ENCODE measurements around the gene NCK1.
A peak's percentile ranks its signal among the peaks of the same experiment; 100 is the strongest.

Gene NCK1

GRCh38 chr3:136937175-136937574 lies 75.2 kb downstream of the NCK1 start:
- no peak for DNase-seq (ENCODE audit: low read depth)
- no peak overlapping the region for H3K4me3 ChIP-seq (ENCODE audit: low read depth, low read length)
- no peak for TF ChIP-seq CTCF (IDR thresholded peaks at IDR 0.05; ENCODE audit: insufficient read depth, low read depth, low read length, missing control alignments)

DNA sequence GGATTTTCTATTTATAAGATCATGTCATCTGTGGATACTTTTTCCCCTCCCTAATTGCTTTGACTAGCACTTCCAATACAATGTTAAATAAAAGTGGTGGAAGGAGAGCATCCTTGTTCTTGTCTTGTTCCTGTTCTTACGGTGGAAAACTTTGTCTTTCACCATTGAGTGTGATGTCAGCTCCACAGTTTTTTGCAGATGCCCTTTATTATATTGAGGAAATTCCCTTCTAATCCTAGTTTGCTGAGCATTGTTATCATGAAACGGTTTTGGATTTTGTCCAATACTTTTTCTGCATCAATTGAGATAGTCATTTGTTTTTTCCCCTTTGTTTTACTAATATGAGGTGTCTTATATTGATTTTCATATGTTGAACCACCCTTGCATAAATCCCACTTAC lies 75.8 kb downstream of the NCK1 start:
- no peak overlapping the region for H3K4me3 ChIP-seq (ENCODE audit: low read depth, low read length)
- no peak for DNase-seq (ENCODE audit: low read depth)

DNA sequence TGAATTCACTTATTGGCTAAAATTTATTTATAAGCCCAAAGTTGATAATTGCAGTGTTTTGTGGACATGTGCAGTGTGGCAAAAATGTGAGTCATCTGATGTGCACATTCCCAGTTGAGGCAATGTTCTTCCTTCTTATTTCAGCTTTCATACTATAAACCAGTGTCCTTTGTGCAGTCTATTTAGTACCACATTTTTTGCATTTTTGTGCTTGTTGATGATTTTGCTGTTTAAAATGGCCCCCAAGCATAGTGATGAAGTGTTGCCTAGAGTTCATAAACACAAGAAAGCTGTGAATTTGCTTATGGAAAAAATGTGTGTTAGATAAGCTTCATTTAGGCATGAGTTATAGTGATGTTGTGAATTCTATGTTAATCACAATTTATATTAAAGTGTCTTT lies 76.3 kb downstream of the NCK1 start:
- TF ChIP-seq CTCF (IDR thresholded peaks at IDR 0.05; ENCODE audit: insufficient read depth, low read depth, low read length, missing control alignments): no peak
- H3K4me3 ChIP-seq (ENCODE audit: low read depth, low read length): no peak overlapping the region
- DNase-seq (ENCODE audit: low read depth): no peak

More for the DNA sequence above, 75.8 kb downstream of the NCK1 start:
- no peak for TF ChIP-seq CTCF (IDR thresholded peaks at IDR 0.05; ENCODE audit: insufficient read depth, low read depth, low read length, missing control alignments)

- H3K4me3 ChIP-seq (ENCODE audit: low read depth, low read length): no peak overlapping the region
- no peak for TF ChIP-seq CTCF (IDR thresholded peaks at IDR 0.05; ENCODE audit: insufficient read depth, low read depth, low read length, missing control alignments)
- DNase-seq (ENCODE audit: low read depth): peak; percentile 12
These were observed 77.5 kb downstream of the NCK1 start for GRCh38 chr3:136939489-136939888.

GRCh38 chr3:136942803-136943202 lies 80.8 kb downstream of the NCK1 start:
- TF ChIP-seq CTCF (IDR thresholded peaks at IDR 0.05; ENCODE audit: insufficient read depth, low read depth, low read length, missing control alignments): no peak
- no peak overlapping the region for H3K4me3 ChIP-seq (ENCODE audit: low read depth, low read length)
- DNase-seq (ENCODE audit: low read depth): no peak

DNA sequence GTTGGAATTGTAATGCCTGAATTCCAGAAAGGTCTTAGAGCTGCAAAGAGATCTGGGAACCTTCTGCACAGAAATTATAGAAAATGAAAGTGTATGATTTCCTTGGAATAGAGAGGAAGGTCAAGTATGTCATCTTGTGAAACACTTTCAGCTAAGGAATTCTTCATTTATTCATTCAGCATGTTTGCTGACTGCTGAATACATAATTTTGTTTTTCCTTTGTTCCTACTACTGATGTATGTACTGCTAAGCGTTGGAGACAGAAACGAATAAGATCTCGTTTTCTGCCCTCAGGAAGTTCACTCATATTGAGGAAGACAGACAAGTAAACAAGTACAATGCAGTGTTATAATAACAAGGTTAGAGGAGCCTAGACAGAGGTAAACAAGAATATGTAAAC lies 81.4 kb downstream of the NCK1 start:
- no peak for DNase-seq (ENCODE audit: low read depth)
- no peak for TF ChIP-seq CTCF (IDR thresholded peaks at IDR 0.05; ENCODE audit: insufficient read depth, low read depth, low read length, missing control alignments)
- H3K4me3 ChIP-seq (ENCODE audit: low read depth, low read length): no peak overlapping the region

DNA sequence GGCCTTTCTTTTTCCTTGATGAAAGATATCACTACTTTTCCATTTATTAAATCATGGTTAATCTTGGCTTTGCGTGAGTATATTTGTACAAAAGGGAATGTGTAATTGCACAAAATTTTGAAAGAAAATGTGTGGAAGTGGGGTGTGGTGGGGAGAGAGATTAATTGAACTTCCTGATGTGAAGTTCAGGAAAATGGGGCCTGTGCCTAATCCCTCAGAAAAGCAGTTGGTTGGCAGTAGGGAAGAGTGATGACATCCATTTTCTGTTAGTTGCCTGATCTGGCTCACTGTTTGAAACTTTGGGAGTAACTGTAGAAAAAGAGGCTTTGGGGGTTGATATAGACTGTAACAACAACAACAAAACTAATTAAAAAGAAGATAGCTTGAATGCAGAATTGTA lies 85.0 kb downstream of the NCK1 start:
- TF ChIP-seq CTCF (IDR thresholded peaks at IDR 0.05; ENCODE audit: insufficient read depth, low read depth, low read length, missing control alignments): no peak
- DNase-seq (ENCODE audit: low read depth): no peak
- H3K4me3 ChIP-seq (ENCODE audit: low read depth, low read length): no peak overlapping the region

Measured in GM12865 (cell line).